NB4 (cell line): Measurements from ENCODE around the gene REN.
A peak's percentile ranks its signal among the peaks of the same experiment; 100 is the strongest.

ENCODE experiments used
- DNase-seq: peaks from one replicate; pipeline ENCODE4 v3.0.0; 2010; ENCODE audit warnings: low read depth
- H3K4me3 ChIP-seq: one replicate; pipeline ENCODE4 v1.5.1; 2011; ENCODE audit warnings: mild to moderate bottlenecking, low read depth, low read length, moderate library complexity
- MYC ChIP-seq: IDR thresholded peaks from 2 replicates; pipeline ENCODE4 v1.6.1; 2011; ENCODE audit warnings: low read depth, low read length
- POLR2A ChIP-seq: IDR thresholded peaks from 2 replicates; pipeline ENCODE4 v1.6.1; 2011; ENCODE audit warnings: mild to moderate bottlenecking; ENCODE audit not compliant: insufficient read length; ENCODE audit errors: extremely low read depth
- TF ChIP-seq, protein P1 (sequence below): IDR thresholded peaks from 2 replicates; pipeline ENCODE4 v1.6.1; 2011; ENCODE audit warnings: low read depth, low read length
- TF ChIP-seq, protein P2 (sequence below): IDR thresholded peaks from one replicate; pipeline ENCODE4 v1.5.1; 2012; ENCODE audit warnings: low read depth, low read length

REN gene

DNA sequence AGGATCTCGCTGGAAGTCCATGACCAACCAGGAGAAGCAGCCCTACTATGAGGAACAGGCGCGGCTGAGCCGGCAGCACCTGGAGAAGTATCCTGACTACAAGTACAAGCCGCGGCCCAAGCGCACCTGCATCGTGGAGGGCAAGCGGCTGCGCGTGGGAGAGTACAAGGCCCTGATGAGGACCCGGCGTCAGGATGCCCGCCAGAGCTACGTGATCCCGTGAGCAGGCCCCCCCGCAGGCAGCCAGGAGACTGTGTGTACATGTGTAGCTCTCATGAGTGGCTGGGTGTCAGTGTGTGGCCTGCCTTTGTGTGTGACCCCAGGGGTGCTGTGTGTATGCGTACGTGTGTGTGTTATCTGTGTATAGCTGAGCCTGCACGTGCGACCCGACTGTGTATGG lies 41.5 kb downstream of the REN start:
- DNase-seq = no peak
- TF ChIP-seq, protein P1, sequence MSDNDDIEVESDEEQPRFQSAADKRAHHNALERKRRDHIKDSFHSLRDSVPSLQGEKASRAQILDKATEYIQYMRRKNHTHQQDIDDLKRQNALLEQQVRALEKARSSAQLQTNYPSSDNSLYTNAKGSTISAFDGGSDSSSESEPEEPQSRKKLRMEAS = no peak
- TF ChIP-seq, protein P2, sequence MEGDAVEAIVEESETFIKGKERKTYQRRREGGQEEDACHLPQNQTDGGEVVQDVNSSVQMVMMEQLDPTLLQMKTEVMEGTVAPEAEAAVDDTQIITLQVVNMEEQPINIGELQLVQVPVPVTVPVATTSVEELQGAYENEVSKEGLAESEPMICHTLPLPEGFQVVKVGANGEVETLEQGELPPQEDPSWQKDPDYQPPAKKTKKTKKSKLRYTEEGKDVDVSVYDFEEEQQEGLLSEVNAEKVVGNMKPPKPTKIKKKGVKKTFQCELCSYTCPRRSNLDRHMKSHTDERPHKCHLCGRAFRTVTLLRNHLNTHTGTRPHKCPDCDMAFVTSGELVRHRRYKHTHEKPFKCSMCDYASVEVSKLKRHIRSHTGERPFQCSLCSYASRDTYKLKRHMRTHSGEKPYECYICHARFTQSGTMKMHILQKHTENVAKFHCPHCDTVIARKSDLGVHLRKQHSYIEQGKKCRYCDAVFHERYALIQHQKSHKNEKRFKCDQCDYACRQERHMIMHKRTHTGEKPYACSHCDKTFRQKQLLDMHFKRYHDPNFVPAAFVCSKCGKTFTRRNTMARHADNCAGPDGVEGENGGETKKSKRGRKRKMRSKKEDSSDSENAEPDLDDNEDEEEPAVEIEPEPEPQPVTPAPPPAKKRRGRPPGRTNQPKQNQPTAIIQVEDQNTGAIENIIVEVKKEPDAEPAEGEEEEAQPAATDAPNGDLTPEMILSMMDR = no peak
- TF ChIP-seq POLR2A (no peak), MYC (no peak)

DNA sequence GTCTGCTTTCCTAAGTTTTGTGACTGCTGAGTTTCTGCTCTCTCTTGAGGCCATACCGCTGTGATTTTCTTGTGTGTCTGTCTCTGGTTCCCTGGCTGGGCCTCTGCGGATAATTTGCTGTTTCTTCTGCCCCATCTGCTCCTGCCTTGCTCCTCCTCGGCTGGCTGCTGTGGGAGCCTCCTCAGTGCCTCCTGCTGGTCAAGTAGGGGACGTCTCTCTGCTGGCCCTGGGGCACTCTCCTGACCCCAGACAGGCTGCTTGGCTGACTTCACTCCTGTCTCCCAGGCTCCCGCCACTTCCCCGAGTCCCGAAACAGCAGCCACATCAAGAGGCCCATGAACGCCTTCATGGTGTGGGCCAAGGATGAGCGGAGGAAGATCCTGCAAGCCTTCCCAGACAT lies 42.8 kb downstream of the REN start:
- no peak overlapping the region for H3K4me3 ChIP-seq
- no peak for TF ChIP-seq POLR2A
- TF ChIP-seq, protein P2 = peak; percentile 35
- DNase-seq = peak; percentile 29

More for the DNA sequence above, 41.5 kb downstream of the REN start:
- H3K4me3 ChIP-seq = no peak overlapping the region

DNA sequence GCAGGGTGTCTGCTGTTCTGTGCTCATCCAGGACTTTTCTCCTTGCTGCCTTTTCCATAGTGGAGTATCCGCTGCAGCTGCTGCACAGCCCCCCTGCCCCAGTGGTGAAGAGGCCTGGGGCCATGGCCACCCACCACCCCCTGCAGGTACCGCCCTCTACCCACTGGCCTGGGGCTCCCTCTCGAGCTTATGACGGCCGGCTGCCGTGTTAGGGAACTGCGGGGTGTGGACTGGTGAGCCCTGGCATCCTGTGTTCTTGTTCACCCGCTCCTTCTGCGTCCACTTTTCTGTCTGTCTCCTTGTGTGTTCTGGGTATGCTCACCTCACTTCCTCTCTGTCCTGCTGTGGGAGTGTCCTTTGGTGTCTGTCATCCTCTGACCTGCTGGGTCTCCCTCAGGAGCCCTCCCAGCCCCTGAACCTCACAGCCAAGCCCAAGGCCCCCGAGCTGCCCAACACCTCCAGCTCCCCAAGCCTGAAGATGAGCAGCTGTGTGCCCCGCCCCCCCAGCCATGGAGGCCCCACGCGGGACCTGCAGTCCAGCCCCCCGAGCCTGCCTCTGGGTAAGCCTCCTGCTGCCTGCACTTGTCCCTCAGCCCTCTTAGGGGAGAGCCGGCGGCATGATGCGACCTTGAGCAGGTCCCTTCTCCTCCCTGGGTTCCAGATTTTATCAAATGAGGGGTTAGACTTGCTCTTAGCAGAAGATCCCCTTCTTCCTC lies 44.1 kb downstream of the REN start:
- no peak overlapping the region for H3K4me3 ChIP-seq
- TF ChIP-seq MYC = no peak
- TF ChIP-seq, protein P2 = no peak
- no peak for TF ChIP-seq POLR2A
- TF ChIP-seq, protein P1 = no peak
- DNase-seq = no peak

- no peak for DNase-seq
- no peak overlapping the region for H3K4me3 ChIP-seq
- TF ChIP-seq, protein P2 = no peak
- TF ChIP-seq, protein P1 = no peak
- no peak for TF ChIP-seq MYC
- no peak for TF ChIP-seq POLR2A
These were observed 49.6 kb downstream of the REN start for GRCh38 chr1:204116539-204116938.

DNA sequence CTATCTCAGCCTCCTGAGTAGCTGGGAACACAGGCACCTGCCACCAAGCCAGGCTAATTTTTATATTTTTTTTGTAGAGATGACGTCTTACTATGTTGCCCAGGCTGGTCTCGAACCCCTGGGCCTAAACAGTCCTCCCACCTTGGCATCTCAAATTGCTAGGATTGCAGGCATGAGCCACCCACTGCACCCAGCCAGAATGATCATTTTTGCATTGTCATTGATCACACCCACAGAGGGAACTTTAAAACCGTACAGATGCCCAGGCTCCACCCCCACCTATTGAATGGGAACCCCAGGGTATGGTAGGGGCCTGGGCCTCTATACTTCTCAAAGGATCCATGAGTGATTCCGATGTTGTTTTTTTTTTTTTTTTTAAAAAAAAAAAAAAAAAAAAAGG lies 51.0 kb downstream of the REN start:
- no peak overlapping the region for H3K4me3 ChIP-seq
- TF ChIP-seq, protein P2 = no peak
- no peak for TF ChIP-seq POLR2A
- TF ChIP-seq MYC = no peak
- TF ChIP-seq, protein P1 = no peak
- DNase-seq = peak; percentile 25
